ENCODE data around the gene SRD5A2. TPM values are rescaled to one million over a fixed set of nuclear protein-coding genes. Genes with fewer than 3 reads are reported as not detected.

SRD5A2 gene
- total RNA-seq, 1 donor from 2014 or later: not detected

Other genes starting within 250 kb of the SRD5A2 start
- 0.15 and 0.17 TPM in 2 replicates for gene XDH, start 166.2 kb downstream of the SRD5A2 start, total RNA-seq

Measured in T-helper 1 cell treated with Interleukin-12 subunit alpha and Interleukin-12 subunit beta and Interleukin-4 antibody, amounts not matched to agents 30 ng/mL and 1 ng/mL, for 36 hours (primary cell).